HAP-1 (cell line): Measurements from ENCODE around the gene METRN.

Experiments used
- DNase-seq, 2 experiments: peaks; one replicate each; pipeline ENCODE4 v3.0.0-alpha.2; 2016 to 2020; ENCODE audit warnings: low spot score in 2 of 2
- H3K27me3 ChIP-seq: fragments of 250-450 bp; sonication (Bioruptor Pico); 2 replicates; pipeline ENCODE4 v1.5.1; 2020; ENCODE audit warnings: low read depth, mild to moderate bottlenecking, moderate library complexity
- H3K36me3 ChIP-seq: fragments of 250-450 bp; sonication (Bioruptor Pico); replicated peaks from 2 replicates; pipeline ENCODE4 v1.5.1; 2020; ENCODE audit warnings: mild to moderate bottlenecking
- H3K4me1 ChIP-seq: fragments of 250-450 bp; sonication (Bioruptor Pico); 2 replicates; pipeline ENCODE4 v1.5.1; 2020; ENCODE audit warnings: mild to moderate bottlenecking
- H3K4me3 ChIP-seq: fragments of 250-450 bp; sonication (Bioruptor Pico); 2 replicates; pipeline ENCODE4 v1.5.1; 2020; ENCODE audit warnings: mild to moderate bottlenecking, moderate library complexity
- H3K9me3 ChIP-seq: fragments of 250-450 bp; sonication (Bioruptor Pico); 2 replicates; pipeline ENCODE4 v1.5.1; 2020; ENCODE audit warnings: mild to moderate bottlenecking, moderate library complexity
- in situ Hi-C: fragments of 300-500 bp; cut with MboI; formaldehyde crosslinking; loops from 3 replicates; pipeline ENCODE4 v1.14.3; 2020; ENCODE audit warnings: low sequenced_read_pairs, inconsistent platforms, mixed read lengths

Gene METRN

DNA sequence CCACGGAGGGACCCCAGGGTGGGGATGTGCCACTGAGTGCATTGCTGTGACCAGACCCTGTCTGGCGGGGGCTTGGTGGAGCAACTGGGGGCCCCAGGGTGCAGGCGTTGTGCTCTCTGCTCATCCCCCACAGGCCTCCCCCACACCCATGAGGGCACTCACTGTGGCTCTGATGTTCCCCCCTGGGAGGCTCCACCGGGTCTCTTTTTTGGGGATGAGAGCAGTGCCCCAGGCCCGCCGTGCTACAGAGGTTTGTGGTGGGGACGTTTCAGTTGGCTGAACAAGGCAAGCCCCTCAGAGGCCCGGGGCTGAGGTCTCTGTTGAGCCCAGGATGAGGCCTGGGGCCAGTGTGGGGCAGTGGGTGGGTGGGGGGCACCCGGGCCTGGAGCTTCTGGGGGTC lies 8.8 kb downstream of the METRN start:
- no peaks in the 10 kb centered on the region for H3K9me3 ChIP-seq
- no peaks in the 10 kb centered on the region for H3K27me3 ChIP-seq
- in situ Hi-C loops: no loop called here
- H3K36me3 ChIP-seq: peaks cover 16% of the 10 kb centered on the region
- H3K4me3 ChIP-seq: no peak overlapping the region
- H3K4me1 ChIP-seq: peaks cover 14% of the 10 kb centered on the region
- DNase-seq: no peak

- Histone ChIP-seq H3K9me3 (no peaks in the 10 kb centered on the region), H3K27me3 (no peaks in the 10 kb centered on the region), H3K4me1 (peaks cover 19% of the 10 kb centered on the region), H3K4me3 (no peak overlapping the region), H3K36me3 (peaks cover 20% of the 10 kb centered on the region)
- DNase-seq: no peak
- in situ Hi-C loops: no loop called here
Observed at GRCh38 chr16:724188-725040, 9.5 kb downstream of the METRN start.

- Histone ChIP-seq H3K27me3 (no peaks in the 10 kb centered on the region), H3K4me1 (peaks cover 16% of the 10 kb centered on the region), H3K36me3 (peaks cover 26% of the 10 kb centered on the region), H3K9me3 (no peaks in the 10 kb centered on the region), H3K4me3 (no peak overlapping the region)
- in situ Hi-C loops: no loop called here
- no peak for DNase-seq
Observed at GRCh38 chr16:725041-725376, 10.1 kb downstream of the METRN start.

DNA sequence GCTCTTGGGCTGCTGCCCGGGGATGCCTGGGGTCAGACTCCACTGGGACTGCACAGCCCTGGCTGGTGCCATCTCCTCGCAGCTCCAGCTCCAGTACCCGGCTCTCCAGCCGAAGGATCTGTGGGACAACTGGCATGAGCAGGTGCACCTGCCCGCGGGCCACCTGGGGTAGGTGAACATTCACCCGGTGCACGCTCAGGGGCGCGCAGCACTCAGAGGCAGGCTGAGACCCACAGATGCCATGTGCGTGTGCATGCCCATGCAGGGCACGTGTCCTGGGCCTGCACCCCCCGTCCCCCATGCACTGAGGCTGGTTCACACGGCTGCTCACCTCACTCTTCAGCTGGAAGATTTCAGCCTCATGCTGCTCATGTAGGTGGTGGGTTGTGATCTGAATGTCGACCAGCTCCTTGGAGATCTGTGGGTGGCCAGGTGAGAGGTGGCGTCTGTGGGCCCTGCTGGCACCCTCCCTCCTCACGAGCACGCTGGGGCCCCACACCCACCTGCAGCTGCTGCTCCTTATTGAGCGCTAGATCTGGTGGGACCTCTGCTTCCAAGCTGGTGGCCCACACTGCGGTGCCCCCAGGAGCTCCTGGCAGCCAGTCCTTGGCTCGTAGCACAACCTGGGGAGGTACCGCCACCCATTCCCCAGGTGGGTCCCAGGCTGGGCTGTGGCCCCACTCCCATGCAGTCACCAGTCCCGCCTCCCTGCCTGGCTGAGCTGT lies 10.7 kb downstream of the METRN start:
- Histone ChIP-seq H3K4me1 (peaks cover 12% of the 10 kb centered on the region), H3K9me3 (no peaks in the 10 kb centered on the region), H3K4me3 (no peak overlapping the region), H3K27me3 (no peaks in the 10 kb centered on the region), H3K36me3 (peaks cover 31% of the 10 kb centered on the region)
- in situ Hi-C loops: no loop called here
- no peak for DNase-seq

GRCh38 chr16:726188-726437 lies 11.2 kb downstream of the METRN start:
- Histone ChIP-seq H3K27me3 (no peaks in the 10 kb centered on the region), H3K9me3 (no peaks in the 10 kb centered on the region), H3K4me1 (peaks cover 12% of the 10 kb centered on the region), H3K4me3 (no peak overlapping the region; the same call in 1 of the 2 replicates), H3K36me3 (peaks cover 35% of the 10 kb centered on the region)
- in situ Hi-C loops: no loop called here
- peak in 1 of 2 experiments; percentile 40 for DNase-seq

DNA sequence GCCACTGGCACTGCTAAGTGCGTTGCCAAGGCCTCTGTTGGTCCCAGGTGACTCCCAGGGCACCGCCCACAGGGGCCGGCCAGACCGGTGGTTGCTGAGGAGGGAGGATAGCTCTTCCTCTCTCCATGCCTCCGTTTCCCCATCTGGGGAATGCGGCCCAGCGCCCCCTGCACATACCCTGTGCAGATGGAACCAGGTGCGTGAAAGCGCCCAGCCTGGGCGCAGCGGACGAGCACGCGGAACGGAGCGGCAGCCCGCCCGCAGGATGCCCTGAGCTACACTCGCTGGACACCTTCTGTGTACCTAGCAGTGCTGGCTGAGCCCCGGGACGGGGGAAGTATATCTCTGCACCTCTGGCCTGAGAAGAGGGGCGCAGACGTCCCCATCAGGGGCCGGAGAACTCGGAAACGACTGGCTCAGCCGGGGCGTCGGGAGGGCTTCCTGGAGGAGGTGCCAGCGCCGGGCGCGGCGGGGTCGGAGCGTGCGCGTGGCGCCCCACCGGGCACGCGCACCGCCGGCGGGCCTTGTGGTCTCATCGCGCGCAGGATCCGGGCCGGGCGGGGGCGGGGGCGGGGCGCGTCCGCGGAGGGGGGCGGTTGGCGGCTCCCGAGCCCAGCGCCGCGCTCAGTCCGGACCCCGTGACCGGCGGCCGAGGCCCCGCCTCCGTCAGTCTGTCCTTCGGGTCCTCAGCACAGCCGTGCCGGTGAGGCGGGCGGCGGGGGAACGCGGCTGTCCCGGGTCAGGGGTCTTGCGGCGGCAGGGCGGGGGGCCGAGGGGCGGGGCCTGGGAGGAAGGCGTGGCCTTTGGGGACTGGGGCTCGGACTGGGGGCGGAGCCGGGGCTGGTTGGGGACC lies 11.7 kb downstream of the METRN start, which contains the start of the genes CCDC78 and HAGHL:
CCDC78 (minus strand) TSS at position 6 of the 853 bp plus-strand sequence. CDS start 76 bp downstream, outside the sequence.
HAGHL (plus strand) TSS at position 669 of the 853 bp plus-strand sequence. CDS start 404 bp downstream, outside the sequence.
- Histone ChIP-seq H3K9me3 (no peaks in the 10 kb centered on the region), H3K4me3 (peak within 1 kb of the TSS; percentile 71), H3K4me1 (peaks cover 8% of the 10 kb centered on the region), H3K27me3 (no peaks in the 10 kb centered on the region), H3K36me3 (peaks cover 37% of the 10 kb centered on the region)
- DNase-seq: peak; percentile 49 to 94
- in situ Hi-C loops: no loop called here

- DNase-seq: peak in 1 of 2 experiments; percentile 39
- Histone ChIP-seq H3K27me3 (no peaks in the 10 kb centered on the region), H3K4me1 (peaks cover 5% of the 10 kb centered on the region), H3K9me3 (no peaks in the 10 kb centered on the region), H3K36me3 (peaks cover 36% of the 10 kb centered on the region), H3K4me3 (peak overlapping the region; percentile 71)
- in situ Hi-C loops: no loop called here
Observed at GRCh38 chr16:727291-727977, 12.5 kb downstream of the METRN start.

DNA sequence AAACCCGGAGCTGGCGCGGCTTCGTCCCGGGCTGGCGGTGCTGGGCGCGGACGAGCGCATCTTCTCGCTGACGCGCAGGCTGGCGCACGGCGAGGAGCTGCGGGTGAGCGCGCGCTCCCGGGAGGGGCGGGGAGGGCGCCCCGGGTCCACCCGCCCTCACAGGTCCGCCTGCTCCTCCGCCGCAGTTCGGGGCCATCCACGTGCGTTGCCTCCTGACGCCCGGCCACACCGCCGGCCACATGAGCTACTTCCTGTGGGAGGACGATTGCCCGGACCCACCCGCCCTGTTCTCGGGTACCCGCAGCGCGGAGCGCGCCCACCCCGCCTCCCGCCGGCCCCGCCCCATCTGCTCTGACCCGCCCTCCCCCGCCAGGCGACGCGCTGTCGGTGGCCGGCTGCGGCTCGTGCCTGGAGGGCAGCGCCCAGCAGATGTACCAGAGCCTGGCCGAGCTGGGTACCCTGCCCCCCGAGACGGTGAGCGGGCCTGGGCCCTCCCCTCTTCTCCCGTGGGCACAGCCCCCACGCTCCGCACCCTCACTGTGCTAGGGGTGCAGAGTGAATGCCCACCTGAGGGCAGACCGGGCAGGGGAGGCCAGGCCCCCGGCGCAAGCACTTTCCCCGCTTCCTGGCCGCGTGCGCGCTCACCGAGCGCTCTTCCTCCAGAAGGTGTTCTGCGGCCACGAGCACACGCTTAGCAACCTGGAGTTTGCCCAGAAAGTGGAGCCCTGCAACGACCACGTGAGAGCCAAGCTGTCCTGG lies 13.4 kb downstream of the METRN start:
- Histone ChIP-seq H3K4me3 (peak overlapping the region; percentile 71), H3K36me3 (peaks cover 35% of the 10 kb centered on the region), H3K4me1 (peaks cover 5% of the 10 kb centered on the region), H3K9me3 (no peaks in the 10 kb centered on the region), H3K27me3 (no peaks in the 10 kb centered on the region)
- peak; percentile 82 to 94 for DNase-seq
- in situ Hi-C loops: no loop called here

DNA sequence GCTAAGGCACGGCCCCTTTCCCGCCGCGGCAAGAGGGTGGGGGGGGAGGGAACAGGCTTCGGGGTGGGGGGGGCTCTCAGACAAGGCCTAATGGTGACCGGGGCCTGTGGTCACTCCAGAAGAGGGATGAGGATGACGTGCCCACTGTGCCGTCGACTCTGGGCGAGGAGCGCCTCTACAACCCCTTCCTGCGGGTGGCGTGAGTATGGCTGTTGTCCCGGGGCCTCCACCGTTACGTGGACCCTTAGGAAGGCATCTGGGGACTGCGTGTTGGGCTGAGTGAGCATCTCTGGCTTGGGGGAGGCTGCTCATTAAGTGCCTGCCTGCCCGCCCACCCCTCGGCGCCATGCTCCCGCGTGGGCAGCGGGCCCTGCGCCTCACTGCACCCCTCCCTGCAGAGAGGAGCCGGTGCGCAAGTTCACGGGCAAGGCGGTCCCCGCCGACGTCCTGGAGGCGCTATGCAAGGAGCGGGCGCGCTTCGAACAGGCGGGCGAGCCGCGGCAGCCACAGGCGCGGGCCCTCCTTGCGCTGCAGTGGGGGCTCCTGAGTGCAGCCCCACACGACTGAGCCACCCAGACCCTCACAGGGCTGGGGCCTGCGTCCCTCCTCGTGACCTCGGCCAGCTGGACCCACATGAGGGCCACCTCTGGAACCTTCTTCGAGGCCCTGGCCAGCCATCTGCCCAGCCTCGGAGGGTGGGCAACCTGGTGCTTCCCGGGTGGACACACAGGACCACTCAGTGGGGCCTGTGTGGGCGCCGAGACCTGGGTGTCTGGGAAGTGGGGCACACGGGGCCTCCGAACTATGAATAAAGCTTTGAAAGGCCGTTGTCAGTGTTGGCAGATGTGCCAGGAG lies 14.2 kb downstream of the METRN start:
- peak overlapping the region; percentile 71 for H3K4me3 ChIP-seq
- peaks cover 5% of the 10 kb centered on the region for H3K4me1 ChIP-seq
- DNase-seq: peak in 1 of 2 experiments; percentile 47
- H3K36me3 ChIP-seq: peaks cover 41% of the 10 kb centered on the region
- no peaks in the 10 kb centered on the region for H3K27me3 ChIP-seq
- no peaks in the 10 kb centered on the region for H3K9me3 ChIP-seq
- in situ Hi-C loops: no loop called here

GRCh38 chr16:729768-730665 lies 15.1 kb downstream of the METRN start:
- in situ Hi-C loops: loop anchor here (5.0 kb wide), 1 partner anchor 57 kb away; the partner anchor contains the start of genes CHTF18 and RPUSD1

More at GRCh38 chr16:729768-730665, 15.1 kb downstream of the METRN start:
- Histone ChIP-seq H3K4me1 (peaks cover 5% of the 10 kb centered on the region), H3K9me3 (no peaks in the 10 kb centered on the region), H3K36me3 (peaks cover 49% of the 10 kb centered on the region), H3K4me3 (peak overlapping the region; percentile 71; the same call in 1 of the 2 replicates), H3K27me3 (no peaks in the 10 kb centered on the region)
- DNase-seq: no peak
